ENCODE data around the gene MPRIP.
"Not testable (repeated sequence)": the region's sequence is repeated elsewhere in the genome, so short reads cannot be mapped to it uniquely, and the experiment has no call there.

MPRIP gene

GRCh38 chr17:16999931-17000625 lies 42.2 kb upstream of the MPRIP start:
- no peak overlapping the region for H3K4me3 Mint-ChIP-seq
- H3K9me3 Mint-ChIP-seq = no peaks in the 10 kb centered on the region
- no peak for DNase-seq
- H3K36me3 Mint-ChIP-seq (ENCODE audit: low read depth) = no peaks in the 10 kb centered on the region
- no peak overlapping the region for H3K27ac Mint-ChIP-seq
- TF ChIP-seq CTCF (IDR thresholded peaks at IDR 0.05) = no peak
- no peaks in the 10 kb centered on the region for H3K4me1 Mint-ChIP-seq
- H3K27me3 Mint-ChIP-seq (ENCODE audit: low read depth, poor library complexity) = peaks cover 6% of the 10 kb centered on the region

DNA sequence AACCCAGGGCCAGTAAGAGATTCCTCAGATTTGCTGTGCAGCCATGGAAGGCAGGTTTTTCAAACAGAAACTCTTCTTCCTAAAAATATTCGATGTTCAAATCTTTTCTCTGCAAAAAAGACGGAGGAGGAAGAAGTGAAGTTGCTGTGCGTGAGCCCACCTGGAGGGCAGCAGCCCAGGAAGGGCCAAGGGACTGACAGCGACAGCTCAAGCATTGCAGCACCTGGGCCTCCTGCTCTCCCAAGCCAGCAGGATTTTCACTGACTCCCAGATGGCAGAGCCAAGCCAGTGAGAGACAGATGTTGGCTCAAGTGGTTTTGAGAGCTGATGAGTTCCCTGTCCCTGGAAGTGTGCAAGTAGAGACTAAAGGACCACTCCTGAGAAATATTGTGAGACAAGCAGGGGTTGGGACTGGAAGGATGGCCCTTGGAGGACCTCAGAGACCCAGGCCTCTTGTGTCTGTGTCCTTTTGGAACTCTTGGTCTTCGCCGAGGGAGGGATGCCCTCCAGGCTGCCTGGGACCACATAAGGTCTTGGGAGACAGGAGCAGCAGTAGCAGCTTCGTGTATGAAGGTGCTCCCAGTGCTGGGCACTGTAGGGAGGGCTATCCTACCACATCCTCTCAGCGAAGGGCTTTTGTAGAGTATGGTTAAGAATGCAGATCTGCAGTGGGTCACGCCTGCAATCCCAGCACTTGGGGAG lies 41.0 kb upstream of the MPRIP start:
- Mint-ChIP-seq H3K27ac (no peak overlapping the region), H3K27me3 (ENCODE audit: low read depth, poor library complexity) (peaks cover 11% of the 10 kb centered on the region), H3K9me3 (no peaks in the 10 kb centered on the region), H3K36me3 (ENCODE audit: low read depth) (no peaks in the 10 kb centered on the region), H3K4me3 (no peak overlapping the region), H3K4me1 (no peaks in the 10 kb centered on the region)
- TF ChIP-seq CTCF (IDR thresholded peaks at IDR 0.05) = no peak
- no peak for DNase-seq

GRCh38 chr17:17001874-17002520 lies 40.3 kb upstream of the MPRIP start:
- H3K36me3 Mint-ChIP-seq (ENCODE audit: low read depth) = no peaks in the 10 kb centered on the region
- peaks cover 11% of the 10 kb centered on the region for H3K27me3 Mint-ChIP-seq (ENCODE audit: low read depth, poor library complexity)
- no peaks in the 10 kb centered on the region for H3K4me1 Mint-ChIP-seq
- peak; percentile 98 for TF ChIP-seq CTCF (IDR thresholded peaks at IDR 0.05)
- H3K9me3 Mint-ChIP-seq = no peaks in the 10 kb centered on the region
- DNase-seq = peak; percentile 89
- H3K4me3 Mint-ChIP-seq = no peak overlapping the region
- no peak overlapping the region for H3K27ac Mint-ChIP-seq

DNA sequence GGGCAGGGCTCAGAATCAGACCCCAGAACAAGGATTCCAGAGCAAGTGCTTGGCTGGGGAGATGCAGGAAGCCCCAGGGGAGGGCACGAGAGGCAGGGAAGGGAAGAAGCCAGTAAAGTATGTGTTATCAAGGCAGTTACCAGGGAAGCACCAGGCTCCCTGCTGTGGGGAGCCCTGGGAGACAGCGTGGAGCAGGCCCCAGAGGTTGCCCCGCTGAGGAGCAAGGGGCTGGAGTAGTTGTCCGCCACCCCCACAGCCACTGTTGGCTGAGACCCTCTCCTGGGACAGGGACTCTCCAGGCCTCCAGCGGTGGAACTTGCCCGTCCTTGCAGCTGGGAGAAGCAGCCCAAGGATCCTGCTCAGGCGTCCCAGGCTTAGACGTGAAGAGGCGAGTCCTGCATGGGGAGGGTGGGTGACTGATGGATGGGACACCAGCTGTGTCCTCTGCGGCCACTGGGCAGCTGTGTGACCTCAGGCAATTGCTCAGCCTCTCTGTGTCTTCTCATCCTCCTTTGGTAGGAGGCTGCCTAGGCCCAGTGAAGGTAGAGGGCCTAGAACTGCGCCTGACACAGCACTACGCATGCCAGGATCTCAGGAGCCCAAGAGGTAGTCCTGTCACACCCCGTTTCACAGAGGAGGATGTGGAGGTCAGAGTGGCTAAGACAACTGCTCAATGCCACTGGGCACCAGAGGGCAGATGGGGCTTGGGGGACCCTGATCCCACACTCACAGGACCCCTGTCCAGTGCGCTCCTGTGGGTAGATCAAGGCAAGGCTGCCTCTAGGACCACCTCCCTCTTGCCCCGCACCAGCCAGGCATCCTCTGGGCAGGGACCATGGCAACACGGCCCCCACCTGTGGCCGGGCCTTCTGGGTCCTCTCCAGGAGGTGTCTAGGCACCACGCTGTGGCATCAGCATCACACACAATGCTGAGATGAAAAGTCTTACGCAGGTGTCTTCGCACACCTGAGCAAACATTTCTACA lies 39.2 kb upstream of the MPRIP start:
- not testable (repeated sequence) for H3K4me3 Mint-ChIP-seq; H3K9me3 Mint-ChIP-seq; DNase-seq; H3K36me3 Mint-ChIP-seq (ENCODE audit: low read depth); H3K4me1 Mint-ChIP-seq; H3K27ac Mint-ChIP-seq
- peaks cover 11% of the 10 kb centered on the region for H3K27me3 Mint-ChIP-seq (ENCODE audit: low read depth, poor library complexity)

- no peak for DNase-seq
- Mint-ChIP-seq H3K27ac (no peak overlapping the region), H3K36me3 (ENCODE audit: low read depth) (no peaks in the 10 kb centered on the region)
These were observed 37.8 kb upstream of the MPRIP start for GRCh38 chr17:17004251-17004996.

GRCh38 chr17:17004997-17005614 lies 37.2 kb upstream of the MPRIP start:
- H3K4me1 Mint-ChIP-seq; H3K27ac Mint-ChIP-seq; H3K9me3 Mint-ChIP-seq; H3K27me3 Mint-ChIP-seq (ENCODE audit: low read depth, poor library complexity); H3K36me3 Mint-ChIP-seq (ENCODE audit: low read depth); DNase-seq; H3K4me3 Mint-ChIP-seq: not testable (repeated sequence)

More at GRCh38 chr17:17004251-17004996, 37.8 kb upstream of the MPRIP start:
- peaks cover 11% of the 10 kb centered on the region for H3K27me3 Mint-ChIP-seq (ENCODE audit: low read depth, poor library complexity)
- no peaks in the 10 kb centered on the region for H3K9me3 Mint-ChIP-seq
- no peak for TF ChIP-seq CTCF (IDR thresholded peaks at IDR 0.05)
- peaks cover 4% of the 10 kb centered on the region for H3K4me1 Mint-ChIP-seq
- no peak overlapping the region for H3K4me3 Mint-ChIP-seq

GRCh38 chr17:17007891-17008290 lies 34.4 kb upstream of the MPRIP start:
- not testable (repeated sequence) for H3K27me3 Mint-ChIP-seq (ENCODE audit: low read depth, poor library complexity); DNase-seq; H3K36me3 Mint-ChIP-seq (ENCODE audit: low read depth); H3K4me3 Mint-ChIP-seq; H3K4me1 Mint-ChIP-seq; H3K9me3 Mint-ChIP-seq; H3K27ac Mint-ChIP-seq

- not testable (repeated sequence) for H3K27ac Mint-ChIP-seq, H3K4me1 Mint-ChIP-seq, H3K4me3 Mint-ChIP-seq
These were observed 33.4 kb upstream of the MPRIP start for GRCh38 chr17:17008621-17009397.

More at GRCh38 chr17:17008621-17009397, 33.4 kb upstream of the MPRIP start:
- not testable (repeated sequence) for DNase-seq; H3K27me3 Mint-ChIP-seq (ENCODE audit: low read depth, poor library complexity); H3K36me3 Mint-ChIP-seq (ENCODE audit: low read depth); H3K9me3 Mint-ChIP-seq
